ENCODE measurements around the gene SYDE1. TPM values are rescaled to one million over a fixed set of nuclear protein-coding genes. Genes with fewer than 3 reads are reported as not detected.
"Not testable (repeated sequence)": the region's sequence is repeated elsewhere in the genome, so short reads cannot be mapped to it uniquely, and the experiment has no call there.

The SYDE1 gene, protein sequence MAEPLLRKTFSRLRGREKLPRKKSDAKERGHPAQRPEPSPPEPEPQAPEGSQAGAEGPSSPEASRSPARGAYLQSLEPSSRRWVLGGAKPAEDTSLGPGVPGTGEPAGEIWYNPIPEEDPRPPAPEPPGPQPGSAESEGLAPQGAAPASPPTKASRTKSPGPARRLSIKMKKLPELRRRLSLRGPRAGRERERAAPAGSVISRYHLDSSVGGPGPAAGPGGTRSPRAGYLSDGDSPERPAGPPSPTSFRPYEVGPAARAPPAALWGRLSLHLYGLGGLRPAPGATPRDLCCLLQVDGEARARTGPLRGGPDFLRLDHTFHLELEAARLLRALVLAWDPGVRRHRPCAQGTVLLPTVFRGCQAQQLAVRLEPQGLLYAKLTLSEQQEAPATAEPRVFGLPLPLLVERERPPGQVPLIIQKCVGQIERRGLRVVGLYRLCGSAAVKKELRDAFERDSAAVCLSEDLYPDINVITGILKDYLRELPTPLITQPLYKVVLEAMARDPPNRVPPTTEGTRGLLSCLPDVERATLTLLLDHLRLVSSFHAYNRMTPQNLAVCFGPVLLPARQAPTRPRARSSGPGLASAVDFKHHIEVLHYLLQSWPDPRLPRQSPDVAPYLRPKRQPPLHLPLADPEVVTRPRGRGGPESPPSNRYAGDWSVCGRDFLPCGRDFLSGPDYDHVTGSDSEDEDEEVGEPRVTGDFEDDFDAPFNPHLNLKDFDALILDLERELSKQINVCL
- total RNA-seq = 0.51 and 0.63 TPM in 2 replicates

DNA sequence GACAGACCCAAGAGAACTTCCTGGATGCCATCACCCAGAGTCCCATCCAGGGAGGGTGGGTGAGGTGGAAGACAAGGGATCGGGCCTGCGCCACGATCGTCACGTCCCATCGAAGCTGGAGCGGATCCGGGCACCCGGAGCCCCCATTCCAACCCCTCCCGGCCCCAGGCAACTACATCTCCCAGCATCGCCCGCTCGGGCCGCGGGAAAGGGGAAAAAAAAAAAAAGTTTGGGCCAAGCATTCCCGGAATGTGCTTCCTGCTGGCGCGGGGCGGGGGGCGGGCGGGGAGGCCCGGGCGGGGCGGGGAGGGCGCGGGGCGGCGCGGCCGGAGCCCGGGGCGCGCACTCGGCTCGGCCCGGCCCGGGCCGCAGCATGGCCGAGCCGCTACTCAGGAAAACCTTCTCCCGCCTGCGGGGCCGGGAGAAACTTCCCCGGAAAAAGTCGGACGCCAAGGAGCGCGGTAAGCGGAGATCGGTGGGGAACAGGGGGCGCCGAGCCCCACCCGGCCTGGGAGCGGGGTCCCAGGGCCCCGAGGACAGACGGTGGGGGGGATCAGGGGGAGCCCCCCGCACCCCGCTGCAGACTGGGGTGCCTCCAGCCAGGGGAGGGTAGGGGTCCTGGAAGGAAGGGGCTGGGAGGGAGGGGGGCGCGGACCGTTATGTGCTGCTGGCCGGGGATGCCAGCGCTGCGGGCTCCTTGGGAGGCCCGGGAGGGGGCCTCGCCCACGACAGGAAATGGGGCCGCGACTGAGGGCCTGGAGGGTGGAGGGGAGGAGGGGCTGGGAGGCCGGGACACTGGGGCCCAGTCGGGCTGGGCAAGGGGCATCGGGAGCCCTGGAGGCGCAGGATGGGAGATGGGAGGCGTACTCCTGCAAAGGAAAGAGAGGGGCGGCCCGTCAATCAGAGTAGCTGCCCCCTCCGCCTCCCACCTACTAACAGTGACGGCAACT is at the start of gene SYDE1:
Gene SYDE1, plus strand, starts transcription at position 341 of the 950 bp plus-strand sequence. Its CDS starts 33 bp downstream, at position 374.
- intact Hi-C loops (cut with micrococcal nuclease) = no loop called here

DNA sequence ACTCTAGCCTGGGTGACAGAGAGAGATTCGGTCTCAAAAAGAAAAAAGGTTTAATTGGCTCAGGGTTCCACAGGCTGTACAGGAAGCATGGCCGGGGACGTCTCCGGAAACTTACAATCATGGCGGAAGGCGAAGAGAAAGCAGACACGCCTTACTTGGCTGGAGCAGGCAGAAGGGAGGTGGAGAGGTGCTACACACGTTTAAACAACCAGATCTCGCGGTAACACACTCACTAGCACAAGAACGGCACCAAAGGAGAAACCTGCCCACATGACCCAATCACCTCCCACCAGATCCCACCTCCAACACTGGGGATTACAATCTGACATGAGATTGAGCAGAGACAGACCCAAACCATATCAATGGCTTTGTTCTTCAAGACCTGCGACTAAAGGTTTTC is 45.2 kb upstream of the SYDE1 start:
- intact Hi-C loops (cut with micrococcal nuclease) = no loop called here

DNA sequence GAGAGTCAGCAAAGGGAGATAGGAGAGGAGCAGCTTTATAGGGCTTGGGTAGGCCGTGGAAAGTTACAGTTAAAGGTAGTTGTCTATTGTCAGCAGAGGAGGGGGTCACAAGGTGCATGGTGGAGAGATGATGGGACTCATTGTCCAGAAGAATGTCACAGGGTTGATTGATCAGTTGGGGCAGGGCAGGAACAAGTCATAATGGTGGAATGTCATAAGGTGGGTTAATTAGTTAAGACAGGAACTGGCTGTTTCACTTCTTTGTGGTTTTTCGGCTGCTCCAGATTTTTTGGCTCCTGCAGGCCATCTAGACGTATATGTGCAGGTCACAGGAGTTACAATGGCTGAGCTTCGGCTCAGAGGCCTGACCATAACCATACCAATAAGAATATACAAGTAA is 36.8 kb upstream of the SYDE1 start:
- intact Hi-C loops (cut with micrococcal nuclease) = not testable (repeated sequence)

DNA sequence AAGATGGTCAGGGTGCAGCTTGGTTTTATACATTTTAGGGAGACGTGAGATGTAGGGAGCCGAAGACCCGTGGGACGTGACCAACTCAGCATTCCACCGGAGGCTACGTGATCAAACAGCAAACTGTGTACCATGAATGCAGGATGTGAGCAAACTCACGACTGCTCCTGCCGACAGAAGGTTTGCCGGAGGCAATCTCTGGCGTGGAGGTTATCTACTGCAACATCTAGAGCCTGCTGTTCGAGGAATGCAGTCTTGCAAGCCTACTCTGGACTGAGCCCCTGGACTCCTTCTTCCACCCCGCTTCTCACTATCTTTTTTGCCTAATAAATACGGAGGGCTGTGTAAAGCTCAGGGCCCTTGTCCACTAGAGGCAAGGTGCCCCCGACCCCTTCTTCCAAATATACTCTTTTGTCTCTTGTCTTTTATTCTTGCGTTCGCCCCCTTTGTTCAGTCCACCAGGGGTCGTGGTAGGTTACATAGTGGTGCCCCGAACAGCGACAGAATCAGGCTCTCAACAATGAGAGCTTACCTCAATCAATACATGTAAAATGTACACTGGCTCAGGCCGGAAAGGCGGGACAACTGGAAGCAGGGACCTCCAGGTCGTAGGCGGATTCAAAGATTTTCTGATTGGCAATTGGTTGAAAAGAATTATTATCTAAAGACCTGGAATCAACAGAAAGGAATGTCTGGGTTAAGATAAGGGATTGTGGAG is 34.1 kb upstream of the SYDE1 start:
- intact Hi-C loops (cut with micrococcal nuclease) = no loop called here

DNA sequence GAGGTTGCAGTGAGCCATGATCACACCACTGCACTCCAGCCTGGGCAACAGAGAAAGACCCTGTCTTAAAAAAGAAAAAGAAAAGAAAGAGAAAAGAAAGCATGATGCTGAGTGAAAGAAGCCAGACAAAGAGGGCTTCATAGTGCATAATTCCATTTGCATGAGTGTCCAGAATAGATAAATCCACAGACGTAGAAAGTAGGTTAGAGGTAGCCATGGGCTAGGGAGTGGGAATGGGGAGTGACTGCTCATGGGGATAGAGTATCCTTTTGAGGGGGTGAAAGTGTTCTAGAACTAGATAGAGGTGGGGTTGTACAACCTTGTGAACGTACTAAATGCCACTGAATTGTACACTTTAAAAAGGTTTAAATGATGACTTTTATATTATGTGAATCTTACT is 32.8 kb upstream of the SYDE1 start:
- intact Hi-C loops (cut with micrococcal nuclease) = no loop called here

DNA sequence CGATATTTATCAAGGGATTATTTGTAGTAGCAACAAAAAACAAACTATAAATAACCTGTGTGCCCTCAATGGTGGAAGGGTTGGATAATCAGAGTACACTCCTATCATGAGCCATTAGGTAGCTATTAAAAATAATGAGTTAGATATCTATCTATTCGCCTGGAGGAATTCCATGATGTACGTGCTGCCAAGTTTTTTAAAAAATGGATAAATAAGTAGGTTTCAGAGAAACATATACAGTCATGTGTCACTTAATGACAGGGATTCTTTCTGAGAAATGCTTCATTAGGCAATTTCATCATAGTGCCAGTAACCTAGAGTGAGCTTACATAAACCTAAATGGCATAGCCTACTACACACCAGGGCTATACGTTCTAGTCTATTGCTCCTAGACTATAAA is 31.4 kb upstream of the SYDE1 start:
- intact Hi-C loops (cut with micrococcal nuclease) = no loop called here

DNA sequence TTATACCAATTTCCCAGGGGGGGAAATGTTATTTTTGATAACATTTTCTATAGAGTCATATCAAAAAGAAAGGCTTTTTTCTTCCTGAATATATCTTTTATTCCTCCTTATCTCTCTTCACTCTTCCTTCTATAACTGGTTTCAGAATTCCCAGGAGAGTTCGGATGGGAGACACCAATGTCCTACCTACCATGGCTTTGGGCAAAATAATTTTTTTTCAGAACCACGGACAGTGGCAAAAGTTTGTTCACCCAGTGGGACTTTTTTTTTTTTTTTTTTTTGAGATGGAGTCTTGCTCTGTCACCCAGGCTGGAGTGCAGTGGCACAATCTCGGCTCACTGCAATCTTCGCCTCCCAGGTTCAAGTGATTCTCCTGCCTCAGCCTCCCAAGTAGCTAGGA is 27.2 kb upstream of the SYDE1 start:
- intact Hi-C loops (cut with micrococcal nuclease) = not testable (repeated sequence)

DNA sequence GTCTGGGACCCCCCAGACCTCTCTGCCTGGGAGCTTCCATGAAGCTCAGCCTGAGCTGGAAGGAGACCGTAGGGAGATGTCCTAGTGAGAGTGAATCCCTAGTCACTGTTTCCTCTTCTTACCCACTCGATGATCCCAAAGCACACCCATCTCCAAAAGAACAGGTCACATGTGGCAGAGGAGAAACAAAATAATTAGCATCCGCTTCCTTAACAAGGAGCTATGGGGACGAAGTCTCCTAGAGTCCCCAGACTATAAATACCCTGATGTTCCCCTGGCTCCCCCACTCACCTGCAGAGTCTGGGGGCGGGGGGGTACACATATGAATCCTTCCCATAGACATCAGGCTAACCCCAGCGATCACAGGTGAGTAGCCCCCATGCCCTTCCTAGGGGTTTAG is 25.3 kb upstream of the SYDE1 start, which contains the start of gene OR1I1:
Gene OR1I1, plus strand, starts transcription at position 301 of the 400 bp plus-strand sequence. CDS start 4,855 bp downstream, outside the sequence.
- intact Hi-C loops (cut with micrococcal nuclease) = no loop called here

DNA sequence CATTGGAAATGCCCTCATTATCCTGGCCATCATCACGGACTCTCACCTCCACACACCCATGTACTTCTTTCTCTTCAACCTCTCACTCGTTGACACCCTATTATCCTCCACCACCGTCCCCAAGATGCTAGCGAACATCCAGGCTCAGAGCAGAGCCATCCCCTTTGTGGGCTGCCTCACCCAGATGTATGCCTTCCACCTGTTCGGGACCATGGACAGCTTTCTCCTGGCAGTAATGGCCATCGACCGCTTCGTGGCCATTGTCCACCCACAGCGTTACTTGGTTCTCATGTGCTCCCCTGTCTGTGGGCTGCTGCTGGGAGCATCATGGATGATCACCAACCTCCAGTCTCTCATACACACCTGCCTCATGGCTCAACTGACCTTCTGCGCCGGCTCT is 20.0 kb upstream of the SYDE1 start:
- intact Hi-C loops (cut with micrococcal nuclease) = no loop called here

DNA sequence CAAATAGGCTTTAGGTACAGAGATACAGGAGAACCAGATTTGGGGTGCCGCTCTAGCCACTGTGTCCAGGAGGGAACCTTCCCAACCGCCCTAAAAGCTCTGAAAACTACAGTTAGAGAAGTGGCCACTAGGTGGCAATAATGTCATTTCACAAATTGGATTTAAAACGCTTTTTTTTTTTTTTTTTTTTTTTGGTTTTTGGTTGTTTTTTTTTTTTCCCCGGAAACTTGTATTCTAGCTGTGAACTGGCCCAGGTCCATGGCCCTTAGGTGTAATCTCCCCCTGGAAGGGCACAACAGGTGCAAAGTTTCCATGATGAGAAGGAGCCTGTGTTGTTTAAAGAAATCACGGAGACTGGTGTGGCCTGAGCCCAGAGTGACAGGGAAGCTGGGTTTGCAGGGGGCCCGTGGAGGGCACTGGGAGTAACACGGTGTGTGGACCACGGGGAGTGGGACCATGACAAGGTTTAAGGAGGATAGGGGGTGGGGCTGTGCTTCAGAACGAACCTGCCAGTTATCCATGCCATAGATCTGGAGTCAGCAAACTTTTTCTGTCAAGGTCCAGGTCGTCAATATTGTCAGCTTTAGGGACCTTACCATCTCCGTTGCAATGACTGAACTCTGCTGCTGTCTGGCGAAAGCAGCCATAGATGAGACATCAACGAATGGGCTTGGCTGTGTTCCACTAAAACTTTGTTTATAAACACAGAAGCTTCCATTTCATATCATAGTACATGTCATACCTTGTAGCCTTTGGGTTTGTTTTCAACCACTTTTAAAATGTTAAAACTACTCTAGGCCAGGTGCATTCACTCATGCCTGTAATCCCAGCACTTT is 15.1 kb upstream of the SYDE1 start:
- intact Hi-C loops (cut with micrococcal nuclease) = loop anchor here (1.0 to 2.0 kb wide), 6 partner anchors 58 to 464 kb away; partner anchors contain the start of genes AKAP8 and AKAP8L

DNA sequence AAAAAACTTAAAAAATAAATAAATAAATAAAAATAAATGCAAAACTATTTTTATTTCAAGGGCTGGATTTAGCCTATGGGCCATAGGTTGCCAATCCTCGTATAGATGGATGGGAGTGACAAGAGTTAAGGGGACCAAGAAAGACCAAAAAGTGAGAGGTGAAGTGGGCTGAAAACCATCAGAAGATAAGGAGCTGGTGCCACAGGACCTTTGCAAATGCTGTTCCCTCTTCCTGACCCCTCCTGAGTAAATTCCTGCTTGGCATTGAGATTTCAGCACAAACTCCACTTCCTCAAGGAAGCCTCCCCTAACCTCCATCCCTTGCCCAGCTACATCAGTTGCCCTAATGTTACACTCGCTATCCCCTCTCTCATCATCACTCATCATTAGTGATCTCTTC is 14.2 kb upstream of the SYDE1 start:
- intact Hi-C loops (cut with micrococcal nuclease) = loop anchor here (2.0 kb wide), 1 partner anchor 286 kb away; the partner anchor contains the start of gene AKAP8

DNA sequence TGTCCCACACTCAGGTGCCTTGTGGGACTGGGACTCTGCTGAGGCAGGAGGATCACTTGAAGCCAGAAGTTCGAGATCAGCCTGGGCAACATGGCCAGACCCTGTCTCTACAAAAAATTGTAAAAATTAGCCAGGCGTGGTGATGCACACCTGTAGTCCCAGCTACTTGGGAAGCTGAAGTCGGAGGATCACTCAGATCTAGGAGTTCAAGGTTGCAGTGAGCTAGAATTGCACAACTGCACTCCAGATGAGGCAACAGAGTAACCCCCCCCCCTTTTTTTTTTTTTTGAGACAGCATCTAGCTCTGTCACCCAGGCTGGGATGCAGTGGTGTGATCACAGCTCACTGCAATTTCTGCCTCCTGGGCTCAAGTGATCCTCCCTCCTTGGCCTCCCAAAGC is 11.0 kb upstream of the SYDE1 start:
- intact Hi-C loops (cut with micrococcal nuclease) = no loop called here

DNA sequence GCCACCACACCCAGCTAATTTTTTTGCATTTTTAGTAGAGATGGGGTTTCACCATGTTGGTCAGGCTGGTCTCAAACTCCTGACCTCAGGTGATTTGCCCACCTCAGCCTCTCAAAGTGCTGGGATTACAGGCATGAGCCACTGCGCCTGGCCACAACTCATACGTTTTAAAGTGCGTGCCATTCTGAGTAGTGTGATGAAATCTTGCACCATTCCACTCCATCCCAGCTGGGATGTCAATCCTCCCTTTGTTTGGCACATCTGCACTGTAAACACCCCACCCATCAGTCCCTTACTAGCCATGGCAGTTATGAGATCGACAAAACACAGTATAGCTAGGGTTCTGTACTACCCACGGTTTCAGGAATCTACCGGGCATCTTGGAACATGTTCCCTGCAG is 9.2 kb upstream of the SYDE1 start:
- intact Hi-C loops (cut with micrococcal nuclease) = not testable (repeated sequence)

DNA sequence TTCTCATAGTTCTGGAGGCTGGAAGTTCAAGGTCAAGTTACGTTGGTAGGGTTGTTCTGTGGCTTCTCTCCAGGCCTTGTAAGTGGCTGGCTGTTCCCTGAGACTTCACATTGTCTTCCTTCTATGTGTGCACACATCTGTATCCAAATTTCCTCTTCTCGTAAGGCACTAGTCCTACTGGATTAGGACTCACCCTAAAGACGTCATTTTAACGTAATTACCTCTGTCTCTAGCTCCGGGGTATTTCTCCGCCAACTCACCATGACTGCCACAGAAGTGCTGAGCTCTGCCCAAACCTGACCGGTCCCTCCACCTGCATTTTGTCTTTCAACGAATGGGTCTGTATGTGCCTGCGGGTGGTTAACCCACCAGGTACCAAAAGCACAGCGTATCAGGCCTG is 8.7 kb upstream of the SYDE1 start:
- intact Hi-C loops (cut with micrococcal nuclease) = no loop called here

DNA sequence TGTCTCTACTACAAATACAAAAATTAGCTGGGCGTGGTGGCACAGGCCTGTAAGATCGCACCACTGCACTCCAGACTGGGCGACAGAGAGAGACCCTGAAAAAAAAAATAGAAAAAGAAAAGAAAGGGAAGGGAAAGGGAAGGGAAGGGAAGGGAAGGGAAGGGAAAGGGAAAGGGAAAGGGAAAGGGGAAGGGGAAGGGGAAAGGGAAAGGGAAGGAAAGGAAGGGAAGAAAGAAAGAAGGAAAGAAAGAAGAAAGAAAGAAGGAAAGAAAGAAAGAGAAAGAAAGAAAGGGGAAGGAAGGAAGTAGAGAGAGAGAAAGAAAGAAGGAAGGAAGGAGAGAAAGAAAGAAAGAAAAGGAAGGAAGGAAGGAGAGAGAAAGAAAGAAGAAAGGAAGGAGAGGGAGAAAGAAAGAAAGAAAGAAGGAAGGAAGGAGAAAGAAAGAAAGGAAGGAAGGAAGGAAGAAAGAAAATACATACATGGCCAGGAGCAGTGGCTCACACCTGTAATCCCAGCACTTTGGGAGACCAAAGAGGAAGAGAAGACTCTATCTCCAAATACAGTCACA is 8.1 kb upstream of the SYDE1 start:
- intact Hi-C loops (cut with micrococcal nuclease) = no loop called here

DNA sequence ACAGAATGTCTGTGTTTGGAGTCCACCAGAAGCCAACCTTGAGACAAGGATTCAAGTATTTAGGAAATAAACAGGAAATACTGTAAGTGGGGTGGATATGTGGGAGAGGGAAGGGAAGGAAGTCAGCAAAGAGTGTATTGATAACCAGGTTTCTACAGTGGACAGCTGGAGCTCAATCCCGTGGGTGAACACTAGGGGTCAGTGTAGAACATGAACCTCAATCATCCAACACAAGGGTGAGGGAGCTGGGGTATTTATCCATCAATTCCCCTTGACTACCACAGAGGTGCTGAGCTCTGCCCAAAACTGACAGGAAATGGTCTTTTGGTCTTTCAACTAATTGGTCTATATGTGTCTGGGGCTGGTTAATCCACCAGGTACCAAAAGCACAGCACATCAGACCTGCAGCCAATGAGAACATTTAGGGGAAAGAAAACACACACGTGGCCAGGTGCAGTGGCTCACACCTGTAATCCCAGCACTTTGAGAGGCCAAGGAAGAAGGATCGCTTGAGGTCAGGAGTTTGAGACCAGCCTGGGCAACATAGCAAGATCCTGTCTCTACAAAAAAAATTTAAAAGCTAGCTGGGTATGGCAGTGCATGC is 5.6 kb upstream of the SYDE1 start:
- intact Hi-C loops (cut with micrococcal nuclease) = loop anchor here (1.0 kb wide), 1 partner anchor 49 kb away; no protein-coding TSS in a partner anchor

DNA sequence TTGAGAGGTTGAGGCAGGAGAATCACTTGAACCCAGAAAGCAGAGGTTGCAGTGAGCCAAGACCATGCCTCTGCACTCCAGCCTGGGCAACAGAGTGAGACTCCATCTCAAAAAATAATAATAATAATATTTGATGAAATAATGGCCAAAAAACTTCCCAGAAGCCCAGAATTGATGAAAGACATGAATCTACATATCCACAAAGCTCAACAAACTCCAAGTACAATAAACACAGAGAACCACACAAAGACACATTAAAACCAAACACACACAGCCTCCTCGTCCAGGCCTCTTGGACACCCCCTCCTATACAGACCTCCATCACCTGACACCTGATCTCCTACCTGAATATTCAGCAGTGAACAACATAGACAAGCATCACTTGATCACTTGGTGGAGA is 3.2 kb upstream of the SYDE1 start:
- intact Hi-C loops (cut with micrococcal nuclease) = no loop called here

DNA sequence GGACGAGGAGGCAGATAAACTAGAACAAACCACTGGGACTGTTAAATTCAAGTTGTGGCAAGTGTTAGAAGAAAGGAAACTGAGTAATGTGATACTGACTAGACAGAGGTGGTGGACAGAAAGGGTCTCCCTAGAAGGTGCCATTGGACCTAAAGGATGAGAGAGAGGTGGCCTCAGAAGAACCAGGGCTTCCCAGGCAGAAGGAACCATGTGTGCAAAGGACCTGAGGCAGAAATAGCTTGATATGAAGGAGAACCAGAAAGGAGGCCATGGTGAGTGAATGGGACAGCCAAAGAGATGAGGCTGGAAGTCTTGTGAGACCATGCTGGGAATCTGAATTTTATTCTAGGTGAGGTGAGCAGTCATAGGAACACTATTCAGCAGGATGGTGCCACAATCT is 2.8 kb upstream of the SYDE1 start:
- intact Hi-C loops (cut with micrococcal nuclease) = no loop called here

DNA sequence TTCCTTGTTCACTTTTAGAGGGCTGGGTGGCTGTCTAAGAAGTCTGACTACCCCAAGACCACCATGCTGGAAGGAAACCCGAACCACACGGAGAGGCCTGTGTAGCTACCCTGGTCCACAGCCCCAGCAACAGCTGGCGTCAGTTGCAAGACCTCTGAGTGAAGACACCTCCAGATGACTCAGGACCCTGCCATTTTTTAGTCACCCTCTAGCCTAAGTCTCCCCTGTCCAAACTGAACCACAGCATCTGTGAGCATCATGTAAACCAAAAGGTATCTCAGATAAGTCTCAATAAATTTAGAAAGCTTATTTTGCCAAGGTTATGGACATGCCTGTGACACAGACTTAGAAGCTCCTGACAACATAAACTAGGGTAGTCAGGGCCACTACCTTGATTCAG is 2.2 kb upstream of the SYDE1 start:
- intact Hi-C loops (cut with micrococcal nuclease) = no loop called here
